ENCODE data around the gene TSFM.

- TF ChIP-seq CTCF (IDR thresholded peaks at IDR 0.05) (no peak), ZFX (IDR thresholded peaks at IDR 0.05; ENCODE audit: borderline replicate concordance) (no peak)
Measured at GRCh38 chr12:57744194-57744776, 38.3 kb upstream of the TSFM start.

Measured in 22Rv1 (cell line).